GM18511 (cell line): ENCODE measurements around the gene ZNF616.
"Not testable (repeated sequence)": the region's sequence is repeated elsewhere in the genome, so short reads cannot be mapped to it uniquely, and the experiment has no call there.

ENCODE experiments used
- ATAC-seq: cut with Tn5 transposase; IDR thresholded peaks from one replicate; pipeline ENCODE4 v1.9.1; 2021; ENCODE audit warnings: mild to moderate bottlenecking, moderate library complexity; ENCODE audit not compliant: unreplicated experiment

Gene ZNF616

GRCh38 chr19:52112624-52113023 lies 27.1 kb downstream of the ZNF616 start:
- no peak for ATAC-seq

GRCh38 chr19:52110780-52111179 lies 29.0 kb downstream of the ZNF616 start:
- ATAC-seq: no peak

- ATAC-seq: no peak
Observed at GRCh38 chr19:52102782-52103181, 37.0 kb downstream of the ZNF616 start.

GRCh38 chr19:52101866-52102562 lies 37.7 kb downstream of the ZNF616 start:
- ATAC-seq: no peak

- ATAC-seq: no peak
Observed at GRCh38 chr19:52099497-52100138, 40.1 kb downstream of the ZNF616 start.

GRCh38 chr19:52096416-52096815 lies 43.3 kb downstream of the ZNF616 start:
- ATAC-seq: not testable (repeated sequence)

- ATAC-seq: peak; percentile 98
Observed at GRCh38 chr19:52095172-52096014, 44.3 kb downstream of the ZNF616 start, which contains the start of gene ZNF841. Gene ZNF841 (minus strand): TSS chr19:52095765. CDS start chr19:52084801, 10,964 bp downstream.

GRCh38 chr19:52094526-52095130 lies 45.1 kb downstream of the ZNF616 start:
- ATAC-seq: no peak

GRCh38 chr19:52086481-52086880 lies 53.3 kb downstream of the ZNF616 start:
- ATAC-seq: no peak

- ATAC-seq: no peak
Observed at GRCh38 chr19:52070496-52070895, 69.2 kb downstream of the ZNF616 start.

GRCh38 chr19:52069653-52070052 lies 70.1 kb downstream of the ZNF616 start:
- ATAC-seq: no peak

- ATAC-seq: no peak
Observed at GRCh38 chr19:52066258-52066863, 73.4 kb downstream of the ZNF616 start.

GRCh38 chr19:52065399-52065798 lies 74.3 kb downstream of the ZNF616 start:
- no peak for ATAC-seq
